ENCODE data around the gene SLC1A2. TPM values are rescaled to one million over a fixed set of nuclear protein-coding genes. Genes with fewer than 3 reads are reported as not detected.

SLC1A2 gene
- polyA plus RNA-seq, 1 donor: 0.43 TPM

DNA sequence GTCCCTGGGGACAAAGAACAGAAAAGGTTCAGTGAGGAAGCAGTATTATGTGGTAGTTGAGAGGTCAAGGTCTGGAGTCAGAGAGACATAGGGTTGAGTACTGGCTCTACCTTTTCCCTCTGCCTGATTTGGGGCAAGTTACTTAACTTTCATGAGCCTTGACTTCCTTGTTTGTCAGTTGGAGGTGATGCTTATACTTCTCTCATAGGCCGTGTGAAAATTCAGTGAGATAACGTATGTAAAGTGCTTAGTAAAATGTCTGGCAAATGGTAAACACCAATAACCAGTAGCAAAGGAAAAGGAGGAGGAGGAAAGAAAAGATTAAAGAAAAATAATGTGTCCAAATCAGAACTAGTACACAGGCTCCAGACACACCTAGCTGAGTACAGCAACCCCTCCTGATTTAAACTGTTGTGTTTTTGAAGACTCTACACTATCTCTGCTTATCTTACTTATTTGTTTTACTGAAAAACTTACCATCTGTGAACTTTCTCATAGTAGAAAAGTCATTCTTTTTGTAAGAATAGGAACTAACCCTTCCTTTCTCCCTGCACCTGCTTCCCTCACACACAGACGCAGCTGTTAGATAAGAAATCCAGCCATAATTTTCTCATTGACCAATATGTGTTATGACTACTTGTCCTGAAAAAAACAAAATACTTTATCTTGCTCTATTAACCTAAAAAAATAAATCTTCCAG is 153.5 kb downstream of the SLC1A2 start:
- DNase-seq: no peak

DNA sequence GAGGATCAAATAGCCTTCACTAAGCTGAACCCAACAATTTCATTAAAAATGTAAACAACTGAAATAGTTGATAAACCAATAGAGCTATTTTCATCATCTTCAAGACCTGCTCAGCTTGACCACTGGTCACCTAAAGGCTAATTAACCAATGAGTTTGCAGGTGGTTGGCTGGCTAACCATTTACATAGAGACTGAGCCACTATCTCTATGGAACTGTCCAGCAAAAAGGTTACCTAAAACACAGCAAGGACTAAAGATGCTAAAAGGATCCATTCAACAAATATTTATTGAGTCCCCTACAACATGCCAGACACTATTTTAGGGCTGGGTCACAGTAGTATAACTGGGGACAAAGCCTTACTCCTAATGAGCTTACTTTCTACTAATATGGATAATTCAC is 156.6 kb downstream of the SLC1A2 start:
- no peak for DNase-seq

DNA sequence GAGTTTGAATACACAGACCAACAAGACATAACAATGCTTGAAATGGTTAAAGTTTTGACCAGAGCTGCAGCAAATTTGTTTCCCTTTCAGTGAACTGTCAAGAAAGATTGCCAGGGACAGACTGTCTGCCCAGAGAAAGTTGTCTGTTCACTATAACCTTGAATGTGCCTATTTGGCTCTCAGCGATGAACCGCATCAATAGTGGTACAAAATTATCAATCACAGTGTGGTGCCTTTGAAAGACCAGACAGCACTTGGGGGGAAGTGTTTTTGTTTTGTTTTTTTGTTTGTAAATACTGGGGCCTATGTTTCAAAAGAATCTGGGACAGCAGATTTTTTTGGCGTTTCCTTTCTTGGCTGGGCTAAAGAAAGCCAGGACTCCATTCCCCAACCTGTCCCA is 157.3 kb downstream of the SLC1A2 start:
- no peak for DNase-seq

DNA sequence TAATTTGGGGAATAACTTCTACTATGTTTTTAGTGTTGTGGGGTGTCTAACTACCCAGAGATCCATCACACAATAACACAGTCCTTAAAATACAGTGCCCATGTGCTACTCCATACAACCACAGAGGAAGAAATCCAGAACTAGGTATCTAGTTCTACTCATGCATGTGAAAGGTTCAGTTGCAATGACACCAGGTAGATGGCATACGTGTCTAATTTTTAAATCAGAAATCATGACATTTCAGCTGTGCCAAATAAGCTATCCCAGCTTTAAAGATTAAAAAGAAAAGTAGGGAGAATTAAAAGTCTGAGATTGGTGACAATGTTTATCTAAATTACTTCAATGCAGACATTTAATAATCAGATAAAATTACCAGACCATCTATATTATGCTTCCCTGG is 158.2 kb downstream of the SLC1A2 start:
- no peak for DNase-seq

DNA sequence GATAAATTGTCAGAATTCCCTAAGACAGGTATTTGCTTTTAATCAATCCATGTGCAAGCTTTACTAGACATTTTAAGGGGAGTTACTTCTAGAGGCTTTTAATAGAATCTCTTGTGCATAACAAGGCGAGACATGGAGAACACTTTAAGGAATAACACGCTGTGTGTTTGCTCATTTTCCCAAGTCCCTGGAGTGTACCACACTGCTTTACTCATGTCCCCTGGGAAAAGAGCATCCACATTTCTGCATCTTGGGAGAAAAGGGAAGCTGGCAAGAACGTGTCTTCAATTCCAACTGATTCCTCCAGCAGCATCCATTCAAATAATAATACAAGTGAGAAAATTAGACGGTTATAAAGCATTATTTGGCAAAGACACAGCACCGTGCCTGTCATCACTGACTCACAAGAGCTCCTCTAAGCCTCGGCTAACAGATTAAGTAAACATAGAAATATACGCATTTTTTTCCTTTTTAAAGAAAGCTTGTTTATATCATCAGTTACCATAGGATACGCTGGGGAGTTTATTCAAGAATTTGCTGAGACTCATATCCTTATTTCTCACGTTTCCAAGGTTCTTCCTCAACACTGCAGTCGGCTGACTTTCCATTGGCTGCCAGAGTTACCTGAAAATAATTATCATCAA is 158.9 kb downstream of the SLC1A2 start:
- DNase-seq: no peak

DNA sequence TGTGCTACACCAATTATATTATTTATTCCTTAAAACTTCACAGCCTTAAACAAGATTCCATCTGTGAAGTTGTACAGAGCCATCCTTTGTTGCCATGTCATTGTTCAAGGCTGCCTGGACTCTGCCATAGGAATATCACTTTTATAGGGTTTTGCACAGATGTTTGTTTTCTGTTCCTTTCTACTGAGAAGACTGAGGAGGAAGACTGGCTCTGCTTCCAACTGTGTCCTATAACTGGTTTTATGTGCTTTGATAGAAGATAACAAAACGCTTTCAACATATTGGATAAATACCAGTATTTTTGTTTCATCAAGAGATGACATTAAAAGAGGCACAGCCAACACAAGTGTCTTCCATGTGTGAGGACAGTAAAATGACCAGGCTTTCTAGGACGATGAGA is 159.8 kb downstream of the SLC1A2 start:
- DNase-seq: no peak

DNA sequence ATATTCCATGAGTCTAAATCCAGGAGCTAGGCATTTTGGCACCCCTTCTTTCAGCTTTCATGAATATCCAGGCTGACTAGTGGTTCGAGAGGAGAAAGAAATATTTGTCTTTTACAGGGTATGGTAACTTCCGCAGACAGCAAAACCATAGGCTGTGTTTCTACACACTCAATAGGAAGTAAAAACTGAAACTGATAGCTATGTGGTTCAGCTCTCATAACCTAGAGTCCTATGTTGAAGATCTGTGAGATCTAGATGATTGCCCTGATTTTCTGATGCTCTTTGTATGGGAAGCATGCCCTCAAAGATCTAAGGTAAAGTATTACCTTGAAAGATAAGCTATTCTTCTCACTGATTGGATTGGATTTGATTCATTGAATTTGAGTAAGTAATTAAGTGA is 162.1 kb downstream of the SLC1A2 start:
- DNase-seq: no peak

DNA sequence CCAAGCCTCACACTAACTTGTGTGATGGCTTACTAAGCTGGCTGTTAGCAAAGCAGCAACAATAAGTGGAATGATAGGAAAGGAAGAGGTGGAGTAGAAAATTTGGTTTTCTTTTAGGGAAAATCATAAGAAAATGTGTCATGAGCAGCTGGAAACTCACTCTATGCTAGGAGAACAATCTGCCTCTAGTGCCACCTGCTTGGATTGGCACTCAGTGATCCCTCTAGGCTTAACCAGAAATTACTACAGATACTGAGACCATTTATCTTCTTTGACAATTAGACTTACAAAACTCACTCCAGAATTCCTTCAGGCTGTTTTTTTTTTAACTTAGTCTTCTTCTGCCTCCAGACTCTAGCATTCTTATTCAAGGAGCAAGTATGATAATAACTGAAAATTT is 163.1 kb downstream of the SLC1A2 start:
- no peak for DNase-seq

DNA sequence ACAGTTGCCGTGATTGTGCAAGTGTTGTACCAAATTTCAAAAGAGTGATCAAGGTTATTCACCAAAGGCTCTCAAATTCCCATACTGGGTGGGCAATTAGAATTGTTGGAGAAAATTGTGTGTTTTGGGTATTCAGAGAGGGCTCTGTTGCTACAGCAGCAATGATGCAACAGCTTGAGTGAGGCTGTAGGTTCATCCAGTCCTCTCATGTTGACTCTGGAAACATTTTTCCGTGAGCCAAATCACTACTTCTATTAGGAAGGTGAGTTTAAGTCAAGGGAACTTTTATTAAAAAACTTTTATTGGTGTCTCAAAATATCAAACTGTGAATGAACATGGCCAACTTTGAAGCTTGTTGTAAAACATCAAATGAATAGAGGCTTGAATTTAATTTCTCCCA is 163.8 kb downstream of the SLC1A2 start:
- no peak for DNase-seq

DNA sequence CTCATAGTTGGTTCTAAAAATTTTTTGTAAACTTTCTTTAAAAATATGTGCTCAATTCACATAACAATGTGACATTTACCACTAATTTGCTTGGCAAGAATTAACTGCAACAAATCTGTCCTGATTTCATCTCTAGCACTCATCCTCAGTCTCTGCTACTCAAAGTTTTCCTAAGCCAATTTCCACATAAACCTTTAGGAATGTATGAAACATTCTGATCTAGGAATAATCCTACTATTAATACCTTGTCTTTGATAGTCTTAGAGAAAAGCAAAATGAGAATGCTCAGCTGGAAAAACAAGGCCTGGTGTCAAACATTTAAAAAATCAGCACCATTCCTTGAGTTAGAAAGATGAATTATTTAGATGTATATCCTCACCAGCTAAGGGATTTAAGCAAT is 166.1 kb downstream of the SLC1A2 start:
- no peak for DNase-seq

DNA sequence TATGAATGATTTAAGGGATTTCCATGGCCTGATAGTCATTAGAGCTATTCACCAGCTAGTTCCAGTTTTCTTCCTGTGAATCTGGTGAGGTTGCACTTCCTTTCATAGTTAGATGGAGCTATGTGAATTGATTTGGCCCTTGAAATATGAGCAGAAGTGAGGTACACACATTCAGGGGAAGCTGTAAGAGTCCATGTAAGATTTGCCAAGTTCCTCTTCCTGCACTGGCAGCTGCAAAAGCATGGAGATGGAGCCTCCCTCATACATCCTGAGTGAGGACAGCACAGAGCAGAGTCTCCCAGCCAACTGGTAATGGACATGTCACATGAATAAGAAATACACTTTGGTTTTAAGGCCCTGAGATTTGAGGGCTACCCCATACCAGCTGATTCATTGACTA is 168.7 kb downstream of the SLC1A2 start:
- DNase-seq: no peak

DNA sequence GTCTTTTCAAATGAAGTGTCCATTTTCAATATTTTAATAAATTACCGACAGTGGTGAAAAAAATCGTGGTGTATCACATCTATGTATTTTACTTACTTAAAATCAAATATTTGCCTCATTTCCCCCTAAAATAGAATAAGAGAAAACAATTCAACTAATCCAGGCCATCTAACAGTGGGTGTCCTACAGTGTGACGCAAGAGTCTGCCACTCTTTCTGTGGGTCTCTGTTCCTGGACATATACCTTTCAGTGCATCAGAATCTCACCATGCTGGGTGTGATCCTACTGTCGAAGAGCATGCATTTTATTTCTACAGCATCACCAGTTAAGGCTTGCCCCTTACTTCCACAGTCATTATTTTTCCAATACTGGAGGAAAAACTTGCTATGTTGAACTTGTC is 169.2 kb downstream of the SLC1A2 start:
- no peak for DNase-seq

DNA sequence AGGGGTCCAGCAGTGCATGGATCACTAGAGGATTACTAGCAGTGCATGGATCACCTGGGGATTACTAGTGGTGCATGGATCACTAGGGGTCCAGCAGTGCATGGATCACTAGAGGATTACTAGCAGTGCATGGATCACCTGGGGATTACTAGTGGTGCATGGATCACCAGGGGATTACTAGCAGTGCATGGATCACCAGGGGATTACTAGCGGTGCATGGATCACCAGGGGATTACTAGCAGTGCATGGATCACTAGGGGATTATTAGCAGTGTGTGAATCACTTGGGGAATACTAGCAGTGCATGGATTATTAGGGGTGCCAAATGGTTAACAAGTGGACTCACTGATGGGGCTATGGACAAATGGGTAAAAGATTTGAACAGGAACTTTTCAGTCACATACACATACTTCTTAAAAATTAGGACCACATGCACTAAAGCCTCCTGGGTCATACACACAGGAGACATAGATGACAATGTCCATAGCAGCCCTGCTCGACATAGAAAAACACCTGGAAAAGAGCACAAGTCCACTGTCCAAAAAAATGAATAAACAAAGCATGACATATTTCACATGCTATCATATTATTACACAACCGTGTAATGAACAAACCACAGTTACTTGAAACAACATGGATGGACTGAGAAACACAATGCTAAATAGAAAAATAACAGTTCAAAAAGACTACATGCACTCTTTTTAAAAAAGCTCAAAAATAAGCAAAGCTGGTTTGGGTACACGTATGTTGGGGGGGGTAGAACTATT is 170.6 kb downstream of the SLC1A2 start:
- DNase-seq: no peak

DNA sequence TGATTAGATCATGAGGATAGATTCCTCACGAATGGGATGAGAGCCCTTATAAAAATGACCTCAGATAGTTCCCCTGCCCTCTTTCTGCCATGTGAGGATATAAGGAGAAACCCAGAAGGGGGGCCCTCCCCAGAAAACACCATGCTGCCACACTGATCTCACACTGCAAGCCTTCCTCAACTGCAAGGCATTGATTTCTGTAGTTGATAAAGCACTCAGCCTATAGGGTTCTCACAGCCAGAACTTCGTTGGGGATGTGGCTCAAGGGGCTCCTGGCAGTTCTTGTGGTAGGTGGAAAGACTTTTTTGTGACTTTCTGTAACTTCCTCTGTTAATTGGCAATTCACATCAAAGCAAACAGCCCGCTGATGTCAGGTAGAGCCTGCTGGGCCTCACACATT is 171.5 kb downstream of the SLC1A2 start:
- no peak for DNase-seq

DNA sequence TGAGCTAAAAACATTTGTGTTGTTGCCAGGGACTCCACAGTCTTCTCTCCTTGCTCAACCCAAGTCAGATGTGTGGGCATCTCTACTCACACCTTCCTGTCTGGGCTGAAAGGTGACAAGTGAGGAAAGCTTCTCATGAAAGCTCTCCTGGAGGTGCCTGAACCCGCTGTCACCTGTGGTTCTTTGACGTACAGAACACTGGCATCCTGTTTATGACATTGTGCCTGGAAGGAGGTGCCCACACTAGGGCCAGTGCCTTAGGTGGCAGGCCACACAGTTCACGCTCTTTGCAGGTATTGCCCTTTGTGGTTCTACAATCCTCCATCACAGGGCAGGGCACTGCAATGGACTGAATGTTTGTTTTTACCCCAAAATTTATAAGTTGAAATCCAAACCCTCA is 171.9 kb downstream of the SLC1A2 start:
- no peak for DNase-seq

DNA sequence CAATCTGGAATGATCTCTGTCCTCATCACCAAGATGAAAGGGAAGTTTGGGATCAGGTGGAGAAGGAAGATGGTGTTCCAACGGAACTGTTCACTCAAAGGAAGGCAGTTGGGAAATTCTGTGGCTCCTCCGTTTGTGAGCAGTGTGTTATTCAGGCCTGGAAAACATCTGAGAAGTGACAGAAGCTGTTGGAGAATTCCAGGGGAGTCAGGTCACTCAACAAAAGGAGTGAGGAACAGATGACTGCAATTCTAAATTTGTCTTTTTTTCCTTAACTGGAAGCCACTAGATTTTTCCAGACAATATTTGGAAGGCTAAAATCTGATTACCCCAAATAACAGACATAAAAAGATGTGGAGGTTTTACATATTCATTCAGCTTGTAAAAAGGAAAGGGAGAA is 172.6 kb downstream of the SLC1A2 start:
- peak; percentile 78 for DNase-seq

DNA sequence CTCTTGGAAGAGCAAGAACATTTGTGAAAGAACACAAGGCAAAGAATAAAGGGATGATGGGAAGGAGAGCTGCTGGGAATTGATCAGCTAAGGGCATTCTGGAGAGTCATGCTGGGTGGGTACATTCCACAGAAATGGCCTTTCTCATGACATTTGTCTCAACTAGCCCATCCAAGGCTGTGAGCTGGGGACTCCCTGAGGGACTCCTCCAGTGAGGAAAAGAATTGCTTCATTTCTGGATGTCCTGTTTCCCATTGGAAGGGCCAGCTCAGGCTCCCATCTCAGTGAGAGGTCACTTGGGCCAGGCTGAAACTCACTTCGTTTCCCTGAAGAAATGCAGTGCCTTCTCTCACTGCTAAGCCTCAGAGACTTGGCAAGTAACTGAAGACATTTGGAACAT is 173.6 kb downstream of the SLC1A2 start:
- no peak for DNase-seq

DNA sequence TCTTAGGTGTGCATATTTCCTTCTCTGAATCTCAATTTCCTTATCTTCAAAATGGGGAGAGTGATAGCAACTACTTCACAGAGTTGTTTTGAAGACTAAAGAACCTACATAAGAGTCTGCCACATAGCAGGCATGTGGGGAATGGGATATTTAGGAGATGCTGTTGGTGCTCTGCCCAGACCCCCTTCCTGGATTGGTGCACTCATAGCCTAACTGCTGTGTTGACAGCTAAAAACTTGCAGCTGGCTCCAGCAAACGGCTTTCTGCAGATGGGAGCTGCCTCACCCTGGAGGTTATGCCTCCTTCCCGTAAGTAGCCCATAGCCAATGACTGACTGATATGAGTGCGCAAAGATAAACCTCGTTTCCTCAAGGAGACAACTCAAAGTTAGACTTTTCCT is 174.3 kb downstream of the SLC1A2 start:
- DNase-seq: no peak

DNA sequence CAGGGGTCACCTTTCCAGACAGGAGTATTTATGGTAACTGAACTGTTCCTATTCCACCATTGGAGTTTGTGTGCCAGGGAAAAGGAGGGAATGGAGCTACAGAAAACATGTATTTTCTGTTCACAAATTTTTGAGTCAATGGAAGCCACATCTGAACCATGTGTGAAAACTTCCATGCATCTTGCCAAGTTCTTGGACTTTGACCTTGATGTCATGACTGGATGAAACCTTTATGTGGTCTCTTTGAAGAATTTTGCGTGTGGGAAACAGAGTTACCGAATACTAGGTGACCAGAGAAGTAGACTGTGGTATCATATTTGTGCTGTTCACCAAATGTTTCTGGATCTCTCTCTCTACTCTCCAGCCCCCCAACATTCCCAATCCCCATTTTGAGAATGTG is 175.6 kb downstream of the SLC1A2 start:
- DNase-seq: no peak

DNA sequence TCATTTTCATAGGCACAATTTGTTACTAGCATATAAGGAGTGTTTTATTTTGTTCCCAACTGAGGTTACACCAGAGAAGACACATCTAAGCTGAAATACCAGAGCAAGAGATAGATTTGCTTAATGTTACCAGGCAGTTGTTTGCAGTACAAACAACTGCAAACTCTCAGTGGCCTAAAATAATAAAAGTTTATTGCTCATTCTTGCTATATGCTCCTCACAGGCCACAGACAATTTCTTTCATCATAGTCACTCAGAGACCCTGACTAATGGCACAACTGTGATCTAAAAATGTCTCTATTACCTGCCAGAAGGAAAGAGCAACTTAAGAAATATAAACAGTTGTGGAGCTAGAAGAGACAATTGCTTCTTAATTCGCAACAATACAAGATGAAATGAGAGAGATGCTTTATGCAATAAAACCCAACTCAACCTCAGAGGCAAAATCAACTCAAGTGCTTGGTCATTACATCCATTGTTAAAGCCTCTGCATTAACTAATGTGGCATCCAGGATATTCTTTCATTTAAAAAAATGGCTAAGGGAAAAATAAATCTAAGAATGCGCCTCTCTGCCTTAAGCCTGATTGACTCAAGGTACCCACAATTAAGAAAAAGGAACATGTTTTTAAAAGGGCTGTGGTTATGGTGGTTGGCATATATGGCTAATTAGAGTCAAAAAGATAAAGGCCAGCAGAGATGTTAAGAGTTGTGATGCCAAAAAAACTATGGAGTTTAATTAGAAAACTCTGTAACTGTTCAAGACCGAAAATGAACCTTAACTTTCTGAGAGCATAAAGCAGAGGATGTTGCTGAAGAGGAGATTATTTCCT is 176.7 kb downstream of the SLC1A2 start:
- DNase-seq: no peak

DNA sequence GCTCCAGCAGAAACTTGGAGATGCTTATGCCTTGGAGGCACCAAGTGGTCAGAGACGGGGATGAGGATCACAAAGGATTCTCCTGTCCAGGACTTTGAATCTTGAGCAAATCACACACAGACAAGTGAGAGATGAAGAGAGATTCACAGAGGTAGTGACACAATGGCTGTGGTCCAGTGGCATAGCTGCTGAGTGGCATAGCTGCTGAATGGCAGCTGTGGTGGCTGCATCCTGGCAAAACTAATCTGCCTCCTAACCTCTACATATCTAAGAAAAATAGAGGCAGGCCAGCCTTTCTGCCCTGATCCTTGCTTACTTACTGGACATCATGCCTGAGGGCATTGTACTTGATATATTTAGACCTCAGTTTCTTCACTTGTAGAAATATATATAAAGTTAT is 177.8 kb downstream of the SLC1A2 start:
- no peak for DNase-seq

DNA sequence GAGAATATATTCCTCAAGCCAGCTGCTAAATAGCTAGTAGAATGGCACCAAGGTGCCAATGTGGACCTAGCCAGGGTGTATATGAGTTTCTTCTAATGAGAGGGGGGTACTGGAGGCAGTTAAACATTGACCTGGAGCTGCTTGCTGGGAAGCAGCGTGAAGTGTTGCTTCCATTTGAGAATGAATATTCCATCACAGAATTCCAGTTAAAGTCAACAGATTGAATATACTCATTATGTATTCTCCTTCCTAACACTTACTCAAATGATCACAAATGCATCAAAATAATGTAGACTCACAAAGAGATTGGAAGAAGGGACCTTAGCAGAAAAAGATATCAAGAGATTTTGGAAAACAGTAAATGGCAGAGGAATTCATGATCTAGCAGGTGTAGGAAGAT is 178.3 kb downstream of the SLC1A2 start:
- DNase-seq: no peak

DNA sequence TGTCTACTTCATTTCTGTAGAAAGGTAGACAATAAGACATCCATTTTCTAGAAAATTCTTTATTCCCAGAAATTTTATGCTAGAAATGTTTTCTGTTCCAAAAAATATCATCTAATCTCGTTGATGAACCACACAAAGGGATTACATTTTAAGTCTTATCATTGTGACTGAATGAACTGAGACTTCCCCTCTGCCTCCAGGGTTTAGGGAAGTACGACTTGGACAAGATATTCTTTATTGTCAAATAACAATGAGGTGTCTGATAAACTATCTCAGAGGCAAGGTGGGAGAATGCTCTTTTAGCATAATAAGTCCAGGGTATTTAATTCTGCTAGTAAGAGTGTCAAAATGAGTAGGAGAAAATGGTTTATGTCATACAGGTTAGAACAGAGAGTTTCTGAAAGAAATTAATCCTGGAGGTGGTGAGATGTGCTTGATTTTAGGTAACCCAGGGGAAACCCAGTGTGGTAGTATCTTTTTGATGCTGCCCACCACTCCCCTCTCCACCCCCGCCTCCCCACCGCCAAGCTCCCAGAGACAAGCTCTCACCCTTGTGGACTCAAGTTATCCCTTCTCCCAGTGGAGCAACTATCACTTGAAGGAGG is 179.8 kb downstream of the SLC1A2 start:
- no peak for DNase-seq
